LNCAP (cell line): ENCODE measurements around the gene LIN54.

Source experiments
- TF ChIP-seq, protein P1 (sequence below): fragments of 450-650 bp; IDR thresholded peaks from 2 replicates; pipeline ENCODE4 v1.5.1; 2017; ENCODE audit warnings: mild to moderate bottlenecking

Gene LIN54

DNA sequence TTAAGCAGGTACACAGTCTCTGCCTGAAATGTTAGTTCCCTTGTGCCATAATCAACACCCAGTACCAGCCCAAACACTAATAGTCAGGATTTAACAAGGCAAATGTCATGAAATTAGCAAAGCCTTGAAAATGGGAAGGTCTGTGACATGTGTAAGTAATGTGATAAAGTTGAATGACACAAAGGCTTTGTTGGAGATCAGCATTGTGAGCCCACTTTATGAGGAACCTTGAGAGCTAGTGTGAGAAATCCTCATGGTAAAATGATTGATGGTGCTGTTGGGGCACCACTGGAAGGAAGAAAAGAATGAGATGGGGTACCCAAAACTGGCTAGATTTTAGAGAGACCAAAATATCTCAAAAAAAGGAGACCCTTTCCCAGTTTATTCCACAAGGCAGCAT, 3.3 kb upstream of the LIN54 start:
- TF ChIP-seq, protein P1, sequence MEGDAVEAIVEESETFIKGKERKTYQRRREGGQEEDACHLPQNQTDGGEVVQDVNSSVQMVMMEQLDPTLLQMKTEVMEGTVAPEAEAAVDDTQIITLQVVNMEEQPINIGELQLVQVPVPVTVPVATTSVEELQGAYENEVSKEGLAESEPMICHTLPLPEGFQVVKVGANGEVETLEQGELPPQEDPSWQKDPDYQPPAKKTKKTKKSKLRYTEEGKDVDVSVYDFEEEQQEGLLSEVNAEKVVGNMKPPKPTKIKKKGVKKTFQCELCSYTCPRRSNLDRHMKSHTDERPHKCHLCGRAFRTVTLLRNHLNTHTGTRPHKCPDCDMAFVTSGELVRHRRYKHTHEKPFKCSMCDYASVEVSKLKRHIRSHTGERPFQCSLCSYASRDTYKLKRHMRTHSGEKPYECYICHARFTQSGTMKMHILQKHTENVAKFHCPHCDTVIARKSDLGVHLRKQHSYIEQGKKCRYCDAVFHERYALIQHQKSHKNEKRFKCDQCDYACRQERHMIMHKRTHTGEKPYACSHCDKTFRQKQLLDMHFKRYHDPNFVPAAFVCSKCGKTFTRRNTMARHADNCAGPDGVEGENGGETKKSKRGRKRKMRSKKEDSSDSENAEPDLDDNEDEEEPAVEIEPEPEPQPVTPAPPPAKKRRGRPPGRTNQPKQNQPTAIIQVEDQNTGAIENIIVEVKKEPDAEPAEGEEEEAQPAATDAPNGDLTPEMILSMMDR: no peak

DNA sequence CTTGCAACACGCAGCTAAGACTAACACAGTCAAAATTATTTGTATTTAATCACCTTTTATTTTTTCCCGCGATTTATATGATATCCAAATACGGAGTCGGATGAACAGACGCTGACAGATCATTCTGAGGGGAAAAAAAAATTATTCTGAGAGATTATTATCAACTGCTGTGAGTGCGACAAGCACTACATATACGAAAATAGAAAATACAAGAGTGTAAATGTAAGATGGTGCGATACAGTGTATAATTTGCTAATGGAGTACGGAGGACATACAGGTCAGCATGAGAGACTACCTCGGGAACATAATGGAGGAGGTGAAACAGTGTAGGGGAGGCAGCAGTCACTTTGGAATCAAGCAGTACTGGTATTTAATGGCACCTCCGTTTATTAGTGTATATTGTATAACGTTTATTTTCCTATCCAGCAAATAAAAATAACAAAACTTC, 2.8 kb upstream of the LIN54 start:
- TF ChIP-seq, protein P1: no peak

DNA sequence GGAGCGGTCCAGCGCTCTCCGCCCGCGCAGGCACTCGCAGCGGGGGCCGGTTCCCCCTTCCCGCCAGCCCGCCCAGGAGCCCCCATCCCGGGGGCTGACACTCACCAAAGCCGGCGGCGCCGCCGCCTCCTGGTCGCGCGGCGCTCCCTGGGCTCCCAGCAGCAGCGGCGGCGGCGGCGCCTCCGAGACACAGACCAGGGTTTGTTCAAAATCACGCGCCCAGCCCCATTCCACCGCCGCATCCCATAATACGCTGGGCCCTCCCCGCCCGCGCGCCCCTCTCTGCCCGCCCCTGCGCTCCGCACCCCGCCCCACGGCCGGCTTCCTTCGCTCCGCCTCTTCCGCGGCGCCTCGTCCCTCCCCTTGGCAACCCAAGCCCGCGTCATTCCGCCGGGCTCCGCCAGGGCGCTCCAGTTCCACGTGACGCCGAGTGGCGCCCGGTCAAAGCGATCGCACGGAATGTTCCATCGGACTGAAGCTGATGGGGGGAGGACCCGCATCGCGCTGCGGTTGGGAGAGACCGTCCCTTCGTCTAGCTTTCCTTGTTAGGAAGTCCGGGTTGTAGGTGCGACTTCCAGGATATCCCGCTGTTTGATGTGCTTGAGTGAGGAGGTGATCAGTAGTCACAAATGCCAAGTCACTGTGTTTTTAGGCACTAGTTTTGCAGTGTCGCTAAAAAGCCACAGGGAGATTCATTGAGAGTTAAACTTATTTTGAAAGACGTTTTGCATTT, 2.2 kb upstream of the LIN54 start:
- TF ChIP-seq, protein P1: peak; percentile 24; the same call in 1 of the 2 replicates

DNA sequence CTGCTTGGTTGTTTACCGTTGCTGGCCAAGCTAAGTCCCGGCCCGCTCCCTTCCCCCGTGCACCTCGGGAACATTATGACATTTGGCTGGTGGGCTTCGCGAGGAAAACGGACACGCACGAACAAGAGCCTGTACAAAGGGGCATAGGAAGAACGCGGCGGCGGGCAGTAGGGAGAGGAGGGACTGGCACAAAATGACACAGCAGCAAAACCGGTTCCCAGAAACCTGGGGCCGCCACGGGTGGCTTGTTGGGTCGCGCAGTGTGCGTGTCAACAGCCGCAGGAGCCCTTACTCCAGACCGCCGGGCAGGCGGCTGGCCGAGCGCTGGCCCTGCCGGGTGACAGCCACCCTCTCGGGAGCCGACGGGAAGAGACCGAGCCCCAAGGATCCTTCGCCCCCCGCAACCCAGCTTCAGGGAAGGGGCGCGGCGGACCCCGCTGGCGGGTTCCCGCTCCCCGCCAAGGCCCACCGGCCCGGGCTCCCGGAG, 1.6 kb upstream of the LIN54 start:
- TF ChIP-seq, protein P1: no peak

DNA sequence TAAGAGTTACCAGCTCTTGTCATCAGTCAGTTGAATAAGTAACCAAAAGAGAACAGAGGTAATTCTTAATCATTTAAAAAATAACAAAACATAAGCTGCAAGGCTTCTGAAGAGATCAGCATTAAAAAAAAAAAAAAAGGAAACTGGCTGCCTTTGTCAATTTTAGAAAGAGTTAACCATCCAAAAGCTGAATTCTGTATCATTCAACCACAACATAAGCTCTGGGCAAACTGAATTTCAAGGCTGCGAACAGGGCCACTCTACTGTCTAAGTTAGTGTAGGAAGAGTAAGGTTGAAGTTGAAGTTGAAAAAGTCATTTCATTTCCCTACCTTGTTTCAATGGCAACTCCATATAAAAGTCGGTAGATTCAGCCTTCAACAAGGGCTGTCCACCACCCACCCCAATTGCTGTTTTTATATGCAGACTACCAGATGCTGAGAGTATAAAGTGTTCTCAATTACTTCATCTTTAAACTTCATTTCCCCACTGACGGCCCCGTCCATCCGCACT, 1.1 kb upstream of the LIN54 start:
- TF ChIP-seq, protein P1: no peak

DNA sequence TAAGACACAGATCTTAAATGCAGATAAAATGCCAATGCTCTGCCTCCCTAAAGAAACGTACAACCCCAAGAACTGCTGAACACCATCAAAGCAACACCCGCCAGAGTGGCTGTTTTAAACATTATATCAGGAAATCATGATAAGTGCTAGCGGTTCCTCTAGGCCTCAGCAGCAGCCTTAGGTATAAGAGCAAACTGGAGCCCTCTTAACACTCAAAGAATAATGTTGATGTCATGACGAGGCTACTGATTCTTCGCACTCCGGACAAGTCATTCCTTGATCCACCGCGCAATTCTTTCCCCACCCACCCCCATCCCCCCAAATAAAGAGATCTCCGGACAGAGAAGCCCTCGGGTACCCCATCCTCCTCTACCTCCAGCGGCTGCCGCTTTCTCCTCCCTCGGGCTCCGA, 507 bp downstream of the LIN54 start:
- TF ChIP-seq, protein P1: no peak

DNA sequence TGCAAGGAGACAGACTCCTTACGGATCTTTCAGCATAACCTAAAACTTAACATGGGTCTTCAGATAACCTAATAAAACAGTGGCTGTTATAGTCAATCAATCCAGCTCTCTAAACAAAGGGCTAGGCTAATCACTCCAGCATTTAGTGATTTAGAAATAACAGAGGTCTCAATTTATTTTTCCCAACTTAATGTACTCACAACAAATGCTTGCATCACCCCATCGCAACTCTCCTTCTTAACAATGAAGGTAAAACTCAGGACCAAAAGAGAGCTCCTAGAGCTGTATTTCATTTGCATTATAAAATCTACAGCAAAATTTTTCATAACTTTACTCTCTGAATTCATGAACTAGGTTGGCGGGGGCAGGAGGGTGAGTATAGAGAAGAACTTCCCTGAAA, 1.1 kb downstream of the LIN54 start:
- TF ChIP-seq, protein P1: no peak
